ENCODE results near the gene DRAM1.
"Not testable (repeated sequence)": the region's sequence is repeated elsewhere in the genome, so short reads cannot be mapped to it uniquely, and the experiment has no call there.

The DRAM1 gene, protein sequence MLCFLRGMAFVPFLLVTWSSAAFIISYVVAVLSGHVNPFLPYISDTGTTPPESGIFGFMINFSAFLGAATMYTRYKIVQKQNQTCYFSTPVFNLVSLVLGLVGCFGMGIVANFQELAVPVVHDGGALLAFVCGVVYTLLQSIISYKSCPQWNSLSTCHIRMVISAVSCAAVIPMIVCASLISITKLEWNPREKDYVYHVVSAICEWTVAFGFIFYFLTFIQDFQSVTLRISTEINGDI

DNA sequence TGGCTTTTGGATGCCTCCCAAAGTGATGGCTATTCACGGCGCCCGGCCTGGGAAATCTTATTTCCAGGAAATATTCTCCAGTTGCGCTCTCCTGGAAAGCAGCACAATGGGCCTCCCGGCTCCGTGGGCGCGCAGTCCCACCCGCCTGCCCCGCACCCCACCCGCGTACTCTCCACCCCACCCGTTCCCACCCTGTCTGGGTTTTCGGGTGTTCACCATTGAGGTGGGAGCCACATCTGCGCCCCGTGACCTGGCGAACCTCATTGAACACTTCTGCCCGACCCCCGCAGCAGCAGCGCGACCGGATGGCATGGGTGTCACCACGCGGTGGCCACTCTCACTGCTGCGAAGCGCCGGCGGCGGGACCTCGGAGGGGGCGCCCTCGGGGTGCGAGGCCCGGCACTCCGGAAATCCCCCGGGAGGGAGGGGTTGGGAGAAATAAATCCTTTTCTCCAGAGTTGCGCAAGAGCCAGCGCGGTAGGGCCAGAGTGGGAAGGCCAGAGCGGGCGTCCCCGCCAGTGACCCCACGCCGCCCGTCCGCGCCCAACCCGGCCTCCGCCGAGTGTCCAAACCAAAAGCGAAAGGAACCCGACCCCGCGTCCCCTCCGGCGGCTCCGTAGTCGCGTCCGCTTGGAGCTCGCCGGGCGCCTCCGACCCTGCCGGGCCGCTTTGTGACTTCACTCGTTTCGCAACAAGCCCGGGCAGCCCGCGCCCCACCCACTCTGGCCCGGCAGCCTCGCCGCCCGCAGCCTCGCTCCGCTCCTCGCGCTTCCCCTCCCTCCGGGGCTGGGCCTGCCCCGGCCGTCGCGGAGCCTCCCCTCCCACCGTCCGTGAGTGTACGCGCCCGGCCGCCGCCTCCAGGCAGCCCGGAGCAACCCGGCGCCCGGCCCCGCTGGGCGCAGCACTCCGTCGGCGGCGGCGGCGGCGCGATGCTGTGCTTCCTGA, at the start of gene DRAM1:
Gene DRAM1, plus strand, starts transcription at position 720 of the 945 bp plus-strand sequence. Its CDS starts 210 bp downstream, at position 930.
- peak; percentile 58 for DNase-seq

DNA sequence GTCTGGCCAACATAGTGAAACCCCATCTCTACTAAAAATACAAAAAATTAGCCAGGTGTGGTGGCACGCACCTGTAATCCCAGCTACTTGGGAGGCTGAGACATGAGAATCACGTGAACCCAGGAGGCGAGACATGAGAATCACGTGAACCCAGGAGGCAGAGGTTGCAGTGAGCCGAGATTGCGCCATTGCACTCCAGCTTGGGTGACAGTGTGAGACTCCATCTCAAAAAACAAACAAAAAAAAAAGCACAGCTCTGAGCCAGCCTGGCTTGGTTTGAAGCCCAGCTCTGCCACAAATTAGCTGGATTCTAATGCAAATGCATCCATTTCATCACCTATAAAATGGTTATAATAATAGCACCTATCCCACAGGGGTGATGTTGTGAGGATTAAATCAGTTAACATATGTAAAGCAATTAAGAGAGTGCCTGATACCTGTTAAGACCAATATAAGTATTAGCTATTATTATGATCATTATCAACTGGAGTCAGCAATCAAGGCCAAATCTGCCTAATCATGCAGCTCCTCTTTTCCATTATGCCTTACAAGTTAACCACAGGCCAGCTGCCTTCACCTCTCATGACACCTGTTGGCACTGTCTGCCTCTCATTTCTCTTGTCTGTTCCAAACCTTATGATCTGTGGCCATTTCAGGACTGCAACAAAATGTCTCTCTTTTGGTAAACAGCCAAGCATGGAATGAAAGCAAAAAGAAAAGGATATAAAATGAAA, 48.8 kb upstream of the DRAM1 start:
- DNase-seq, result no peak

DNA sequence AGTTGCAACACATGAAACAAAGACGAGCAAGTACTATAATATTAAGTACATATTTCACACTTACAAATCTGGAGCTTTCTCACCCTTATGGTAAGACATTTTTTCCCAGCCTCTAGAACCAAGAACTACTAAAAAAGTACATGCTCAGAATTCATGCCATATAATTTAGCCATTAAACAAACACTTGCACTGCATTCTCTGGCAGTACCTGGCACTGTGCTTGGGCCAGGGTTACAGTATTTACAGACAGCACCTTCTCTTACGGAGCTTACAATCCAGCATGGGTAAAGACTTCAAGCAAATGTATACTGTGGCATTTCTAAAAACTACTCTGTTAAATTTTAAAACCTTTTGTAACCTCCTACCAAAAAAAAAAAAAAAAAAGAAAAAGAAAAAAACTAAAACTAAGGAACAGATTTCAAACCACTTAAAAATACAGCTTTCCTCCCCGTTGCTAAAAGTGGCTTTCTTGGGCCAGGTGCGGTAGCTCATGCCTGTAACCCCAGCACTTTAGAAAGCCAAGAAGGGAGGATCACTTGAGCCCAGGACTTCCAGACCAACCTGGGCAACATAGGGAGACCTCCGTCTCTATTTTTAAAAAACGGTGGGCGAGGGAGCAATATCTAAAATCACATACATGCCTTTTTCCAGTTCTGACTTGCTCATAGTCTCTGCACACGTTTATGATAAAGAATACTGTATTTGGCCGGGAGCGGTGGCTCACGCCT, 47.6 kb upstream of the DRAM1 start:
- no peak for DNase-seq

DNA sequence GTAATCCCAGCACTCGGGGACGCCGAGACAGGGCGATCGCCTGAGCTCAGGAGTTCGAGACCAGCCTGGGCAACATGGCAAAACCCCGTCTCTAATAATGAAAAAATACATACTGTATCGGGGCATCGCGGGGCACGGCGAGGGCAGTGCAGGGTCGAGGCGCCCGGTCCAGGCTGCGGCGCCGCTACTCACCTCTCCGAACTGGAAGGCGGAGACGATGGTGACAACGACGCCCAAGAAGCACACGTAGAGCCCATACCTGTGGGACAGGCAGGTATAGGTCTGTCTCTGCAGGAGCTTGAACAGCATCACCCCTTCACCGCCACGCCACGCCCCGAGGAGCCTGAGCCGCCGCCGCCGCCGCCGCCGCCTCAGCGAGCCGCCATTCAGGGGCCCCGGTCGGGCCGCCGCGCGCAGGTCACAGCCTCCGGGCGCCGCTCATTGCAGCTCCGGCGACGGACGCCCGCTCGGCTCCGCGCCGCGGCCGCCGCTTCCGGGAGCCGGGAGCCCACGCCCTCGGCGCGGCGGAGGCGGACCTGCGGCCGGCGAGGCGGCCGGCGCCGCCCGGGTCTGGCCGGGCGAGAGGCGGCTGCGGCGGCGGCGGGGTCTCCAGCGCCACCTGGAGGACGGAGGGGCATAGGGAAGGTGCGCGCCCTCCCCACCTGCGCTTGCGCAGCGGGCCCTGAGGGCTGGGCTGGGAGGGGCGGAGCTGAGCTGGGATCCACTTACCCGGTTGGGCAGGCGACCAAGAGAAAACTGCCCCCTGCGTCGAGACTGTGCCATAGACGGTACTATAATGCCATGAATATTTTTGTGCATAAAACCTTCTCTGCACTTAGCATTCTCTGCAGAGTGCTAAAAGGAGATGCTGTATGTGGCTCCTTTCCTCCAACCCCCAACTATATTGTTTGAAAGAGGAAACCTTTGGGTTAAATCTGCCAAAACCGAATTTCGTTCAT, 46.7 kb upstream of the DRAM1 start, which contains the start of gene GNPTAB:
Gene GNPTAB, minus strand, starts transcription at position 593 of the 959 bp plus-strand sequence. Its CDS starts 284 bp downstream, at position 309.
- DNase-seq, result peak; percentile 95

DNA sequence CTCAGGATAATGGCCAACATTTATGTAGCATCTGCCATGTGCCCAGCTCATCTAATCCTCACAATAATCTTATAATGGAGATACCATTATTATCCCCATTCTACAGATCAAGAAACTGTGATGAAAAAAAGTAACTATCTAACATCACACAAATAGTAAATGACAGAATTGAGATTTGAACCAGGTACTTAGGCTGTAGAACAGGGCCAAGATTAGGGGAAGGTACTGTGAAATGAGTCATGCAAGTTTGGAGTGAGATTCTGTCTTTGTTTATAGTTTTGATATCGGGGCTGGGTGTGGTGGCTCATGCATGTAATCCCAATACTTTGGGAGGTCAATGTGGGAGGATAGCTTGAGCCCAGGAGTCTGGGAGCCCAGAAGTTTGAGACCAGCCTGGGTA, 45.4 kb upstream of the DRAM1 start:
- no peak for DNase-seq

DNA sequence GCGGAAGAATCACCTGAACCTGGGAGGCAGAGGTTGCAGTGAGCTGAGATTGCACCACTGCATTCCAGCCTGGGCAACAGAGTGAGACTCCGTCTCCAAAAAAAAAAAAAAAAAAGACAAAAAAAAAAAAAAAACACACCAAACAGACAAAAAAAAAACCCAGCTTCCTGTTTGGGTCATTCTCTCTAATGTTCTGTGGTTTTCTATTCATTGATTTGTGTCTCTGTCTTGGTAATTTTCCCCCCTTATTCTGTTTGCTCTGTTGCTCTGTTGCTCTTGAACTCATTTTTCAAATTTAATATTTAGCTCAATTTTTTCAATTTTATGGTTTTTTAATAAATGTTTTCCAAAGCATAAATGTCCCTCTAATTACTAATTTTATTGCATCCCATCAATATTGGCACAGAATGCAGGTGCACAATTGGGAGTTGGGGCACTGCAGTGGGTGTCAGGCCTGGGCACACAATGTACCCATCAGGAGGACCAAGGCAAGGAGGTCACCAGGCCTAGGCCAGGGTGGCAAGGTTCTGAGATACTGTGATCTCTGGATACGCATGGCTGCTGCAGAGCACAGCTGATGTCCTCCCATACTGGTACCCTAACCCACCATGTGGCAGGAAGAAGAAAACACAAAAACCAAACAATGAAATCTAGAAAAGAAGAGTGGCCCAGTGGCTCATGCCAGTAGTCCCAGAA, 38.6 kb upstream of the DRAM1 start:
- no peak for DNase-seq

DNA sequence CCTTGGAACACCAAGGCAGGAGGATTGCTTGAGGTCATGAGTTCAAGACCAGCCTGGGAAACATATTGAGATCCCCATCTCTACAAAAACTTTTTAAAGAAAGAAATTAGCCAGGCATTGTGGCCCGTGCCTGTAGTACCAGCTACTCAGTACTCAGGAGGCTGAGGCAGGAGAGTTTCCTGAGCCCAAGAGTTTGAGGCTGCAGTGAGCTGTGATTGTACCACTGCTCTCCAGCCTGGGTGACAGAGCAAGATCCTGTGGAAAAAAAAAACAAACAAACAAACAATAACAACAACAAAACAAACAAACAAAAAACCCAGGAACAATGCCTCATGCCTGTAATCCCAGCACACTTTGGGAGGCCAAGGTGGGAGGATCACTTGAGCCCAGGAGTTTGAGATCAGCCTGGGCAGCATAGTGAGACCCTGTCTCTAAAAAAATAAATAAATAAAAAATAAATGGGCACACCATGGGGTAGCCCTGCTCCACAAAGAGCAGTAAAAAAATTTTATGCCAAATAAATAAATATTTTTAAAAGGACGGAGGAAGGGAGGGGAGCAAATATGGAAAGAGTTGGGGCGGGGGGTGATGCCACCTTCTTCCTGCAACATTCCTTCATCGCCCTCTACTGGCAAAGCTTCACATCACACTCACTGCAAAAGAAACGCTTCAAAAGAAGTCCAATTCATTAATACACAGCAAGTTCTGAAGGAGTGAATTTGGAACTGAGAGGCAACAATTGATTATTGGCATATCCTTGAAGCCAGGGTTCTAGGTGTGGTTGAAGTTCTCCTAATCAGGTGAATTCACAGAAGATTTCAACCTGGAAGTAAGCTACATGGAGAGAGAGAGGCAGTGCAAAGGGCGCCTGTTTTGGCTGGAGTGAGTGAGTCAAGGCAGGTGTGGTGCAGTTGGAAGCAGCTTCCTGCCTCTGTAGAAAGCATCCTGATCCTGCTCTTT, 37.8 kb upstream of the DRAM1 start:
- DNase-seq, result peak; percentile 37

DNA sequence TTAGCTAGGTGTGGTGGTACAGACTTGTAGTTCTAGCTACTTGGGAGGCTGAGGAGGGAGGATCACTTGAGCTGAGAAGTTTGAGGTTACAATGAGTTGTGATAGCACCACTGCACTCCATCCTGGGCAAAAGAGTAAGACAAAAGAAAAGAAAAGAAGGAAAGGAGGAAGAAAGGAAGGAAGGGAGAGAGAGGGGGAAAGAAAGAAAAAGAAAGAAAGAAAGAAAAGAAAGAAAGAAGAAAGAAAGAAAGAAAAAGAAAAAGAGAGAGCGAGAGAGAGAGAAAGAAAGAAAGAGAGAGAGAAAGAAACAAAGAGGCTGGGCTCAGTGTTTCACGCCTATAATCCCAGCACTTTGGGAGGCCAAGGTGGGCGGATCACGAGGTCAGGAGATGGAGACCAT, 36.3 kb upstream of the DRAM1 start:
- DNase-seq, result no peak

DNA sequence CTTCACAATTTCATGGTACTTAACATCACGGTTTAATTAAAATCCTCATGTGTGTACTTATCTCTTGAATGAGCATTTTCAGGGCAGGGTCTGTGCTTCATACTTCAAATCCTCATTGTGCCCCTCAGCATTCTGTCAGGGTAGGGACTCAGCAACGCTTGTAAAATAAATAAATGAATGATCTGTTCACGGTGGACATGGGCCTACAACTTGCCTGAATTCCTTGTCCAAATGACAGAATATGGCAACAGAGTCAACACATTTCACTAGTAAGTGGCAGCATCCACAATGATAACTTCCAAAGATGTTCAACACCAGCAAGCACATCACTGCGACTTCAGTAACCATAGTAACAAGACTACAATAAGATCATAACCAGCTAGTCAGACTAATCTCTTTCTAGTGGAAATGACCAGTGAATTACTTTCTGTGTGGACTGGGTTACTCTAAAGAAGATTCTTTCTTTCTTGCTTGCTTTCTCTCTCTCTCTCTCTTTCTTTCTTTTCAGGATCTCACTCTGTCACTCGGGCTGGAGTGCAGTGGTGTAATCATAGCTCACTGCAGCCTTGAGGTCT, 32.2 kb upstream of the DRAM1 start:
- no peak for DNase-seq

DNA sequence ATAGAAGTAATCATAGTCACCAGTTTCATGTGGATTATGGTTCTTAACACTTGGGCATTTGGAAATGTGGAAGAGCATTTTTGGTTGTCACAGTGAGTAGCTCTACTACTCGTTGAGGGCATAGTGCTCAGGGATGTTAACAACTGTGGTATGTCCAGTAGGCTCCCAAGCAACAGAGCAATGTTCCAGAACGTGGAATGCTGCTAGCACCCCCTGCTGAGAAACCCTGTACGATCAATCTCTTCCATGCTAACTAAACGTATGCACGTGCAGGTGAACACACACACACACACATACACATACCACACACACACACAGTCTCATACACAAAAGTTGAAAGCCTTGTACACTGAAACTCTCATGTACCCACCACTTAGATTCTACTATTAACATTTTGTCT, 30.1 kb upstream of the DRAM1 start:
- no peak for DNase-seq

DNA sequence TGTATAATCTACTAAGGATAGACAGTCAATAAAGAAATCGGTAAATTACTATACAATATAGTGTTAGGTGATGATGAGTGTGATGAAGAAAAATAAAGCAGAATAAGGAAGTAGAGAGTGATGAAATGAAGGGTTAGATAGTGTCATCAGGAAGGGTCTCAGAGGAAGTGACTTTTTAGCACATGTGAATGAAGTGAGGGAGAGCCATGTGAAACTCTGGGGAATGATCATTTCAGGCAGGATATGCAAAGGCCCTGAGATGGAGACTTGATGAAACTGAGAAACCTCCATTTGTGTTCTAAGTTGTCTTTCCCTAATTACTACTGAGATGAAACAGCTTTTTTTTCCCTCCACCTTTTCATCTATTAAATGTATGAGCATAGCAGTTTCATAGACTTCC, 27.2 kb upstream of the DRAM1 start:
- DNase-seq, result no peak

DNA sequence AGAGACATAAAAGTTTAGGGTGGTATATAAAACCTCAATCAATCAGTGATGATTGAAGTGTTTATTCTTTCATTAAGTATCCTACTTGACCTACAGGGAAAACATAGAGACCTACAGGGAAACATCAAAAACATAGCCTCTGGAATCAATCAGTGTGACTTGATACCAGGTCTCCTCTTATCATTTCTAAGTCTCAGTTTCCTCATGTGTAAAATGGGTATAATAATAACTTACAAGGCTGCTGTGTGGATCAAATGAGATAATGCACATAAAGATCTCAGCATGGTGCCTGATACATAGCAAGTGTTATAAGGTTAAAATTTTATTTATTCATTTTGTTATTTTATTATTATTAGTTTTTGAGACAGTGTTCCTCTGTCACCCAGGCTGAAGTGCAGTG, 24.4 kb upstream of the DRAM1 start:
- no peak for DNase-seq

DNA sequence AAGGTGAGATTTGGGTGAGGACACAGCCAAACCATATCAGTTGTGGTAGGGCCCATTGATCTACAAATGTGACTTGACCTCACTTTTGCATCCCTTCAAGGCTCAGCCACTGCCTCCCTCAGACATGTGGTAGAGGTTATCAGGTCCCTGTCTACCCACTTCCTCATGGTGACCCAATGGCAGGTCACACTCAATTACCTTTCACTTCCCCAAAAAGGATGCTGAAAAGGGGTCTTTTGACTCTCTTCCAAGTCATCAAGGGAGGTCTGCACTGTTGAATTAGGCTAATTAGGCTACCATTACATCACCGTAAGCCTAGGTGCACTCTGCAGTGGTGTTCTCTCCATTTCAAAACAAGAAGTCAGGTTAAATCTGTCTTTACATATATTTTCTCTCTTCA, 22.6 kb upstream of the DRAM1 start:
- DNase-seq, result no peak

DNA sequence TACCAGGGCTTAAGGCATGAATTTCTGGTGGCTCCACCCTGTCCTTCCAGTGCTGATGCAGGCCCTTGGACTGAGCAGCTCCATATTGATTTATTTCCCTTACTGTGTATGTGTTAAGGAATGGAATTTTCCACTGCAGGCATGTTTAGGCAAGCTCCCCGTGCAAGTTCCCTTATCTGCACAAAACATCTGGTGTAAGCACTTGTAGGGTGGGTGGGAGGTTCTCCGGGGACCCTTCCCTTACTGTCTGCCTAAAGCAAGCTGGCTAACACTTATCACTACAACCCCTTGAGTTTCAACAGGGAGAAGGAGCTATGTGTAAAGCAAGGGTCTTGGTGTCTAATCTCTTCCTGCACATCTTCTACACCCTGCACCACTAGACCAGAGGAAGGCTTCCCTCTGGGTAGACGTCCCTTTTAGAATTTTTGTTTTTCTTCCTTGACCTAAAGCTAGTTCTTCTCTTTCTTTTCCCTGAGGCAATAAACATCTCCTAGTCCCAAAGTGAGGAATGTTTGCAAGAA, 22.0 kb upstream of the DRAM1 start:
- no peak for DNase-seq

DNA sequence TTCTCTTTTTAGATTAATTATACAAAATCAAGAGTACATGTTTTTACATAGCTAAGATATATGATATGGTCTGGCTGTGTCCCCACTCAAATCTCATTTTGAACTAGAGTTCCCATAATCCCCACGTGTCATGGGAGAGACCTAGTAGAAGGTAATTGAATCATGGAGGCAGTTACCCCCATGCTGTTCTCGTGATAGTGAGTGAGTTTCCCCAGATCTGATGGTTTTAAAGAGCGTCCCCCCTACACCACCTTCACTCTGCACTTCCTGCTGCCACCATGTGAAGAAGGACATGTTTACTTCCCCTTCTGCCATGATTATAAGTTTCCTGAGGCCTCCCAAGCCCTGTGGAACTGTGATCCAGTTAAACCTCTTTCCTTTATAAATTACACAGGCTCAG, 21.4 kb upstream of the DRAM1 start:
- no peak for DNase-seq

DNA sequence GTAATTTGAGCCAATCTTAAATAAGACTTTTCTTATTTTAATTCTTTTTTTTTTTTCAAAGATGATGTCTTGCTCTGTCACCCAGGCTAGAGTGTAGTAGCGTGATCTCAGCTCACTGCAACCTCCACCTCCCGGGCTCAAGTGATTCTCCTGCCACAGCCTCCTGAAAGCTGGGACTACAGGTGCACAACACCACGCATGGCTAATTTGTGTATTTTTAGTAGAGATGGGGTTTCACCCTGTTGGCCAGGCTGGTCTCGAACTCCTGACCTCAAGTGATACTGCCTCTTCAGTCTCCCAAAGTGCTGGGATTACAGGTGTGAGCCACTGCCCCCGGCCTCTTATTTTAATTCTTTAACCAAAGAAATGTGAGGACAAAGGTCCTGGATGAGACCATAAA, 20.8 kb upstream of the DRAM1 start:
- DNase-seq, result not testable (repeated sequence)

DNA sequence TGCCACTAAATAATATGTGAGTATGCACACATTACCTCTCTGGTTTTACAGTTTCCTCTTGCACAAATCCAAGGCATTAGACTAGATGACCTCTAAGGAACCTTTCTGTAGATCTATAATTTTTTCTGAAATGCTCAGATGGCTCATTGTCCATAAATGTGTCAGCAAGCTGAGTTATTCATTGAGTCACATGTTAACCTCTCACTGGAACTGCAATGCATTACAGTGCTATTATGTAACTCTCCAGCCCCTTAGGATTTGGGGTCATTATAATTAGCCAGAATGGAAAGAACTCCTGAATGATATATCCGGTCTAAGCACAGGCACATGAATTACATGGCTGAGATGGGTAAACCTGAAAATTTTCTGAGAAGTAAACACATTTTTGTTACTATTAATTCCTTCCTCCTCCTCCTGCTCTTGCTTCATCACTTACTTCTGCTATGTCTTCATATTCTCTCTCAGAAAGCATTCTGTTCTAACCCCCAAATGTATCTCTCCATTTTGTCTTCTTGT, 20.3 kb upstream of the DRAM1 start:
- DNase-seq, result no peak

DNA sequence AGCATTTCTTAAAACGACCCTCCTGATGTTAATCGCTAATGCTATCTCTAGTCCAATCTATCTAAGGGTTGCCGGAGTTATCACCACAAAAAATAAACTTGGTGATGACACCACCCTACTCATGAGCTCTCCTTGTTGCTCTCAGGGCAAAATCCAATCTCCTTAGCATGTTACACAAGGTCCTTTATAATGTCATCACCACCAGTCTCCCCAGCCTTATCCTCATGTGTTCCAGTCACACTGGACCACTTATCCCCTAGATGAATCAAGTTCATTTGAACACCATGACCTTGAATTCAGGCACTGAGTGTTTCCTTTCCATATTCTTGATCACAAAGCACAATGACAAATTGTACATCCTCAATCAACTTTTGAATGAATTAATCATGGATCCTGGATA, 19.0 kb upstream of the DRAM1 start:
- DNase-seq, result no peak

All from activated effector memory CD4-positive, alpha-beta T cell treated with Interleukin-2 at 50 U/mL for 16 hours (primary cell).